GM06990 (cell line): Measurements from ENCODE around the gene TTC22.

Experiments used
- DNase-seq: peaks from one replicate; pipeline ENCODE4 v3.0.0-alpha.2; 2011; ENCODE audit not compliant: insufficient read length; ENCODE audit errors: extremely low read depth
- H3K27me3 ChIP-seq: replicated peaks from 2 replicates; pipeline ENCODE4 v1.6.0; 2011; ENCODE audit warnings: low read length; ENCODE audit not compliant: control insufficient read depth, insufficient read depth
- H3K36me3 ChIP-seq: 2 replicates; pipeline ENCODE4 v1.5.1; 2011; ENCODE audit warnings: low read length; ENCODE audit not compliant: control insufficient read depth, insufficient read depth
- H3K4me3 ChIP-seq: replicated peaks from 2 replicates; pipeline ENCODE4 v1.5.1; 2011; ENCODE audit warnings: low read depth, mild to moderate bottlenecking, control low read depth, low read length
- TF ChIP-seq, protein P1 (sequence below): IDR thresholded peaks from 2 replicates; pipeline ENCODE4 v1.5.1; 2011; ENCODE audit warnings: low read length, control low read depth, mild to moderate bottlenecking, inconsistent platforms; ENCODE audit not compliant: insufficient read depth, poor library complexity, severe bottlenecking

The TTC22 gene

DNA sequence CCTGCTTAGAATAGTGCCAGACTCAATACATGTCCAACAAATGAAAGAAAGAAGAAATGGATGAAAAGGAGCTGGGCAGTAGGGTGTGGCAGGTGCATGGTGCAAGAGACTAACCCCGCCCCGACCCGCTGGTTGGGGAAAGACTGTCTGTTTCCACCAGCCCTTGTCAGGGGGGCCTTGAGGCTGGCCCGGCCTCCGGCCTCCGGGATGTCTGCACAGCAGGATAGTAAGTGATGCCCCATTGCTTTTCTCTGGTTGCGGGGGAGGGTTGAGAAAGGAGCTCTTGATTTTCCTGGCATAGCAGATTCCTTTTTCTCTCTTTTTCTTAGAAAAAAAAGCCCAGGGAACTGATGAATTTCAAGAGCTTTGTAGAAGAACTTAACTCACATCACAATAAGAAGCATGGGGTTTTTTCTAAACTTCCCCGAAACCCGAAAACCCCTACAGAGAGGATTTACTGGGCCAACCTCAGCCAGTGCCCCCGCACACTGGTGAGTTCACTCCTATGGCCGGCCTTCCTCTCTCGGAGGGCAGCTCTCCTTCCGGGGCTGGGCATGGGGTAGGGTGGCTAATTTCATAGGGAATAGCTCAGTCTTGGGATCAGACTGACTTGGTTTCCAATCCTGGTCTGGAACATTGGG lies 12.5 kb upstream of the TTC22 start:
- H3K27me3 ChIP-seq, result no peaks in the 10 kb centered on the region
- peak; percentile 47 for DNase-seq
- TF ChIP-seq, protein P1, sequence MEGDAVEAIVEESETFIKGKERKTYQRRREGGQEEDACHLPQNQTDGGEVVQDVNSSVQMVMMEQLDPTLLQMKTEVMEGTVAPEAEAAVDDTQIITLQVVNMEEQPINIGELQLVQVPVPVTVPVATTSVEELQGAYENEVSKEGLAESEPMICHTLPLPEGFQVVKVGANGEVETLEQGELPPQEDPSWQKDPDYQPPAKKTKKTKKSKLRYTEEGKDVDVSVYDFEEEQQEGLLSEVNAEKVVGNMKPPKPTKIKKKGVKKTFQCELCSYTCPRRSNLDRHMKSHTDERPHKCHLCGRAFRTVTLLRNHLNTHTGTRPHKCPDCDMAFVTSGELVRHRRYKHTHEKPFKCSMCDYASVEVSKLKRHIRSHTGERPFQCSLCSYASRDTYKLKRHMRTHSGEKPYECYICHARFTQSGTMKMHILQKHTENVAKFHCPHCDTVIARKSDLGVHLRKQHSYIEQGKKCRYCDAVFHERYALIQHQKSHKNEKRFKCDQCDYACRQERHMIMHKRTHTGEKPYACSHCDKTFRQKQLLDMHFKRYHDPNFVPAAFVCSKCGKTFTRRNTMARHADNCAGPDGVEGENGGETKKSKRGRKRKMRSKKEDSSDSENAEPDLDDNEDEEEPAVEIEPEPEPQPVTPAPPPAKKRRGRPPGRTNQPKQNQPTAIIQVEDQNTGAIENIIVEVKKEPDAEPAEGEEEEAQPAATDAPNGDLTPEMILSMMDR, result no peak
- peak overlapping the region; percentile 29 for H3K4me3 ChIP-seq
- no peaks in the 10 kb centered on the region for H3K36me3 ChIP-seq

DNA sequence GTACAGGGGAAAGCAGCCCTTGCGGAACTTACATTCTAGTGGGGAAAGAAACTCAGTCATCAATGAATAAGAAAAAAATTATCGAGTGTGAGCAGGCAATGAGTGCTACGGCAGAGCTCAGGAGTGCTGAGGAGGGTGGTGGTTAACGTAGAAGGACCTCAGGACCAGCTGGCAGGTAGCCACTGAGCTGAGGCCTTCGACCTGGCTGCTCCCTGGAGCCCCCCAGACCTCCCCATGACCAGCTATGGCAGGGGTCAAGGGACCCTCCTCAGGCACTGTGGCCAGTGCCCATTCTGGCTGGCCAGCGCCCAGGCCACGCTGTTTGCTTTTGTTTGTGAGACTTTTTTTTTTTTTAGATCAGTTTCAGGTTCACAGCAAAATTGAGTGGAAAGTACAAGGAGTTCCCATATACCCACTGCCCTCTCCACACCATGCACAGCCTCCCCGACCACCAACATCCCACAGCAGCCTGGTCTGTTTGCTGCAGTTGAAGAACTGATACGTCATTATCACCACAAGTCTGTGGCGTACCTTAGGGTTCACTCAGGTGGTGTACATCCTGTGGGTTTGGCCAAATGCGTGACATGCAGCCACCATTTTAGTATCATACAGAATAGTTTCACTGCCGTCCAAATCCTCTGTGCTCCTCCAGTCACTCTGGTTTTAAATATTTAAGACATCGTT lies 11.8 kb upstream of the TTC22 start:
- no peaks in the 10 kb centered on the region for H3K36me3 ChIP-seq
- H3K4me3 ChIP-seq, result peak overlapping the region; percentile 29
- TF ChIP-seq, protein P1, result no peak
- no peaks in the 10 kb centered on the region for H3K27me3 ChIP-seq
- peak; percentile 41 for DNase-seq

DNA sequence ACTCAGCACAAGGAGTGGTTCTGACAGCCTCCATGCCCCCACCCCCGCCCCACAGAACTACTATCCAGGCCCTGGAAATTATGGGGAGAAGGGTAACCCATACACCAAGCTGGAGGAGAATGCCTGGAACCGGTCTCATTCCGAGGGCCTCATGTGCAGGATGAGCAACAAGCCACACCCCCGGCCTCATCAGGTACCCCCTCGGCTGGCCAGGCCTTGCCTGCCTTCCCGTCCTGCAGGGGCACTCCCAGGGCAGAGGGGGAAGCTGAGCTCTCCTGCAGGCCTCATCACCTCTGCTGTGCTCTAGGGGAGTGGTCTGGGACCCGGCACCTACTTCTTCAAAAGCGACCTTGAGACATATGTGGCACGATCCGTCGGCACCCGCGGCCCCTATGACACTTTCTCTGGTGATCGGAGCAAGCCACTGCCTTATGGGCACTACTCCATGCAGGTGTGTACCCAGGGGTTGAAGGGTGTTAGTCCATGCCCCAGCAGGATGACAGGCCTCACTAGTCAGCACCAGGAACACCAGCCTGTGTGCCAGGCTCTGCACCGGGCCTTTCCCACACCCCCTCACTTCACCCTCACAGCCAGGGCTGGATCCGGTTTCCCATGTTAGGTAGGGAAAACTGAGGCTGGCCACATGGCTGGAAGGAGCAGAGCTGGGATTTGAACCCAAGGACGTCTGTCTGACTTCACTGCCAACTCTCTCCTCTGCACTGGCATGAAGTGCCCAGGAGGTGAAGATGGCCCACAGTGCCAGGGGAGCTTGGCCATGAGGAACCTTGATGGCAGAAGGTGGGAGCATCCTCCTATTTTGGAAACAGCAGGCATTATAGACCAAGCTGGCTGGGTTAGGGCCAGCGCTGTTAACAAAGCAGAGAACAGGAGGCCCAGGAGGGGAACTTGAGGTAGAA lies 10.9 kb upstream of the TTC22 start:
- no peak for DNase-seq
- TF ChIP-seq, protein P1, result no peak
- Histone ChIP-seq H3K27me3 (no peaks in the 10 kb centered on the region), H3K36me3 (no peaks in the 10 kb centered on the region), H3K4me3 (no peak overlapping the region)

DNA sequence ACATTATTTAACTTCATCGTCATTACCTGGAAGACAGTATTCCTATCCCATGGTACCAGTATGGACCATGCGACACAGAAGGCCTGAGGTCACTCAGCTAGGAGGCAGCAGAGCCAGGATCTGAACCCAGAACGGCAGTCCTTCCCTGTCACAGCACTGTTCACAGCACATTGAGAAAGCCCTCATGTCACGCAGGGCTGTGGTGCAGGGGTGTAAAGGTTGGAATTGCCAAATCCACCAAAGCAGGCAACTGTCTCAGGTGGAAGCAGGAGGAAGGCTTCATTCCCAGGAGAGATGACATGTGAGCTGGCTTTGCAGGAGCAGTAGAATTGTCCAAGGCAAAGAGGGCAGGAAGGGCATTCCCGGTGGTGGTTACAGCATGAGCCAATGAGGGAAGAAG lies 9.9 kb upstream of the TTC22 start:
- TF ChIP-seq, protein P1, result no peak
- no peak for DNase-seq

DNA sequence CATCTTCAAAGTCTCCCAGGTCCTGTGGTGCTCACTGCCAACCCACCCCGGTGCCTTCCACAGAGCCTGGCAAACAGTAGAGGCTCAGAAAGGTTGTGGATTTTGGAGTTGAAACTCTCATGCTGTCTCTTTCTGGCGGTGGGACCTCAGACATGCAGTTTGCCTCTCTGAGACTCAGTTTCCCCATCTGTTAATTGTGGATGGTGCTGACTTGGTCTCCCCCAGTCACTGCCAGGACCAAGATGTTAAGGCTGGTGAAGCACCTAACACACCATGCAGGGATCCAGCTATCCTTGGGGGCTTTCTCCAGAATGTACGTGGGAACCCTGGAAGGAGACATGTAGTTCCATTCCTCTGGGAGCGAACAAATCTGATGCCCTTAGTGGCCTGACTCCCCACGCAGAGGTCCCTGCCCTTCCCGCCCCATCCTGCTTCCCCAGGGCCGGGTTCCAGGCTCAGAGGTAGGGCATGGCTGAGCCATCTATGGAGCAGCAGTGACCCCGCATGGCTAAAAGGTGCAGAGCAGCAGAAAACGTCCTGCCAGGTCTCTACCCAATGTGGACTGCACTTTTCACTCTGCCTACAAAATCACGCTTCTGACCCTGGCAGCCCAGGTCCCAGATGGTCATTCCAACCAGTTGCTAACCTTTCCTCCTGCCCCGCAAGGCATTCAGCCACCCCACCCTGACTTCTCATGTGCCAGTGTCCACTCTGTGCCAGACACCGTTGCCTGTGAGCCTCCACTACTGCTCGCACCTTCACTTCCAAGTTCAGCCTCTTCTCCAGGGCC lies 9.2 kb upstream of the TTC22 start:
- Histone ChIP-seq H3K27me3 (no peaks in the 10 kb centered on the region), H3K36me3 (no peaks in the 10 kb centered on the region), H3K4me3 (no peak overlapping the region)
- peak; percentile 36 for DNase-seq
- TF ChIP-seq, protein P1, result peak; percentile 89

More for the DNA sequence above, 9.9 kb upstream of the TTC22 start:
- Histone ChIP-seq H3K27me3 (no peaks in the 10 kb centered on the region), H3K4me3 (no peak overlapping the region), H3K36me3 (no peaks in the 10 kb centered on the region)
